Measurements from ENCODE around the gene DIP2A. TPM values are rescaled to one million over a fixed set of nuclear protein-coding genes. Genes with fewer than 3 reads are reported as not detected.

Gene DIP2A
- total and polyA plus RNA-seq, 2 of the 13 experiments (the other 11 are each of a cell fraction or from before 2014, with no cell fraction given), result 18.5 to 37.6 TPM

GRCh38 chr21:46552865-46553379, 94.2 kb downstream of the DIP2A start:
- Histone ChIP-seq H3K36me3 (replicated peaks in 1 of 2; ENCODE audit: control insufficient read depth in 1 of 2, insufficient read depth in 2 of 2, low read length in 2 of 2) (peaks cover 6 to 20% of the 10 kb centered on the region in 2 experiments; a peak in 4 of 5 replicates), H3K9me3 (ENCODE audit: low read length) (no peaks in the 10 kb centered on the region), H3K4me3 (replicated peaks in 1 of 3; ENCODE audit: insufficient read depth in 1 of 3, low read depth in 2 of 3, low read length in 3 of 3) (no peak overlapping the region), H3K79me2 (ENCODE audit: insufficient read depth, low read length) (no peaks in the 10 kb centered on the region), H3K4me2 (ENCODE audit: low read depth, low read length) (no peak overlapping the region), H3K4me1 (ENCODE audit: insufficient read depth, low read length) (no peaks in the 10 kb centered on the region), H3K27ac (ENCODE audit: extremely low read length, insufficient read depth, low read length) (no peak overlapping the region), H3K27me3 (ENCODE audit: control insufficient read depth in 1 of 2, insufficient read depth in 2 of 2, low read length in 2 of 2) (no peaks in the 10 kb centered on the region), H4K20me1 (ENCODE audit: insufficient read depth, low read length) (no peaks in the 10 kb centered on the region), H2AFZ (ENCODE audit: low read length) (no peak overlapping the region), H3K9ac (ENCODE audit: insufficient read depth, low read depth, low read length) (no peak overlapping the region)
- ChIA-PET POLR2A (no interaction called here), CTCF (ENCODE audit: low intra/inter-chr PET ratio, low total read pairs) (no interaction called here)
- DNase-seq (ENCODE audit: low spot score), result no peak
- FAIRE-seq, result no peak
- 83% methylated on average over 4 of the region's 5 CpGs for WGBS (ENCODE audit: low lambda C conversion rate)
- no peak for ATAC-seq
- BruUV-seq (replicated peaks), result no TSS peak
- in situ Hi-C loops (cut with HindIII; ENCODE audit: extremely low pct_ligation_motif_present, low pct_unique_long_range_greater_than_20kb) (no loop called here), intact Hi-C loops (cut with micrococcal nuclease; ENCODE audit: unreplicated experiment) (no loop called here)
- TF ChIP-seq ZNF766 (CRISPR knock-in tag; IDR thresholded peaks at IDR 0.05; ENCODE audit: borderline replicate concordance) (no peak), NCOA2 (CRISPR knock-in tag; IDR thresholded peaks at IDR 0.05) (no peak), ZSCAN21 (CRISPR knock-in tag; IDR thresholded peaks at IDR 0.05; ENCODE audit: borderline replicate concordance) (no peak)

- no peaks in the 10 kb centered on the region for H3K27me3 ChIP-seq (ENCODE audit: control insufficient read depth in 1 of 2, insufficient read depth in 2 of 2, low read length in 2 of 2)
- no peak overlapping the region for H3K4me3 ChIP-seq (replicated peaks in 1 of 3; ENCODE audit: insufficient read depth in 1 of 3, low read depth in 2 of 3, low read length in 3 of 3)
- ChIA-PET POLR2A (no interaction called here), CTCF (ENCODE audit: low intra/inter-chr PET ratio, low total read pairs) (no interaction called here)
- H3K9ac ChIP-seq (ENCODE audit: insufficient read depth, low read depth, low read length), result no peak overlapping the region
- no peak overlapping the region for H3K4me2 ChIP-seq (ENCODE audit: low read depth, low read length)
- DNase-seq (ENCODE audit: low spot score), result no peak
- intact Hi-C loops (cut with micrococcal nuclease; ENCODE audit: unreplicated experiment), result no loop called here
- no TSS peak for BruUV-seq (replicated peaks)
- in situ Hi-C loops (cut with HindIII; ENCODE audit: extremely low pct_ligation_motif_present, low pct_unique_long_range_greater_than_20kb), result no loop called here
- 99% methylated on average over 12 of the region's 13 CpGs for WGBS (ENCODE audit: low lambda C conversion rate)
- peaks cover 1% of the 10 kb centered on the region; the same call in 1 of the 2 replicates for H3K4me1 ChIP-seq (ENCODE audit: insufficient read depth, low read length)
- no peak for FAIRE-seq
- peaks cover 4 to 20% of the 10 kb centered on the region in 2 experiments; a peak in 4 of 5 replicates for H3K36me3 ChIP-seq (replicated peaks in 1 of 2; ENCODE audit: control insufficient read depth in 1 of 2, insufficient read depth in 2 of 2, low read length in 2 of 2)
- H3K9me3 ChIP-seq (ENCODE audit: low read length), result no peaks in the 10 kb centered on the region
- no peaks in the 10 kb centered on the region for H4K20me1 ChIP-seq (ENCODE audit: insufficient read depth, low read length)
- H3K79me2 ChIP-seq (ENCODE audit: insufficient read depth, low read length), result no peaks in the 10 kb centered on the region
- ATAC-seq, result no peak
- H3K27ac ChIP-seq (ENCODE audit: extremely low read length, insufficient read depth, low read length), result no peak overlapping the region
- no peak overlapping the region for H2AFZ ChIP-seq (ENCODE audit: low read length)
- no peak for TF ChIP-seq FLYWCH1 (CRISPR knock-in tag; IDR thresholded peaks at IDR 0.05)
- TF ChIP-seq ZNF652 (CRISPR knock-in tag; IDR thresholded peaks at IDR 0.05; ENCODE audit: borderline replicate concordance, low read depth), result no peak
- TF ChIP-seq NCOA1 (CRISPR knock-in tag; IDR thresholded peaks at IDR 0.05), result no peak
- TF ChIP-seq UBTF (CRISPR knock-in tag; IDR thresholded peaks at IDR 0.05), result no peak
- no peak for TF ChIP-seq NBN (conservative IDR thresholded peaks at IDR 0.05)
- no peak for TF ChIP-seq SMAD9 (CRISPR knock-in tag; IDR thresholded peaks at IDR 0.05)
- no peak for TF ChIP-seq XRCC5 (optimal IDR thresholded peaks at IDR 0.05; ENCODE audit: low read length)
- no peak for TF ChIP-seq MAX (IDR thresholded peaks at IDR 0.05)
- no peak for TF ChIP-seq ZNF235 (CRISPR knock-in tag; IDR thresholded peaks at IDR 0.05; ENCODE audit: borderline replicate concordance)
- TF ChIP-seq MZF1 (CRISPR knock-in tag; IDR thresholded peaks at IDR 0.05; ENCODE audit: borderline replicate concordance), result no peak
- no peak for TF ChIP-seq ZNF550 (CRISPR knock-in tag; IDR thresholded peaks at IDR 0.05; ENCODE audit: borderline replicate concordance)
- no peak for TF ChIP-seq ZFX (CRISPR knock-in tag; IDR thresholded peaks at IDR 0.05; ENCODE audit: low read depth)
- TF ChIP-seq ZNF234 (CRISPR knock-in tag; conservative IDR thresholded peaks at IDR 0.05), result no peak
- no peak for TF ChIP-seq ZNF883 (CRISPR knock-in tag; IDR thresholded peaks at IDR 0.05; ENCODE audit: not compliant biosample characterization)
- no peak for TF ChIP-seq SMC3 (IDR thresholded peaks at IDR 0.05; ENCODE audit: low read length)
- no peak for TF ChIP-seq SAP130 (CRISPR knock-in tag; IDR thresholded peaks at IDR 0.05; ENCODE audit: low read depth)
- no peak for TF ChIP-seq RFX3 (CRISPR knock-in tag; IDR thresholded peaks at IDR 0.05)
Measured at GRCh38 chr21:46553993-46554392, 95.3 kb downstream of the DIP2A start.

All from HepG2 (cell line).